GM12891 (cell line): ENCODE data around the gene SLC10A7.

Source experiments
- POLR2A ChIP-seq: IDR thresholded peaks from 2 replicates; pipeline ENCODE4 v1.6.1; 2011; ENCODE audit warnings: low read depth, low read length, control low read depth
- POLR2AphosphoS5 ChIP-seq: IDR thresholded peaks from 2 replicates; pipeline ENCODE4 v1.6.1; 2011; ENCODE audit warnings: low read depth, low read length, control low read depth
- POU2F2 ChIP-seq: IDR thresholded peaks from 2 replicates; pipeline ENCODE4 v1.6.1; 2011; ENCODE audit warnings: low read depth, mild to moderate bottlenecking, control low read depth, low read length, moderate library complexity
- SPI1 ChIP-seq: IDR thresholded peaks from 2 replicates; pipeline ENCODE4 v1.6.1; 2011; ENCODE audit warnings: low read depth, low read length, control low read depth

GRCh38 chr4:146347822-146348221 lies 173.9 kb downstream of the SLC10A7 start:
- TF ChIP-seq POLR2A (no peak), POLR2AphosphoS5 (no peak), POU2F2 (no peak), SPI1 (no peak)
